ENCODE measurements around the gene DCST1. TPM values are rescaled to one million over a fixed set of nuclear protein-coding genes. Genes with fewer than 3 reads are reported as not detected.

DCST1 gene
- total RNA-seq, 3 donors from 2014 or later: 0.19 to 0.20 TPM; not detected in 1

GRCh38 chr1:155019377-155020245 is 14.0 kb upstream of the DCST1 start:
- ATAC-seq: no peak
- no peak for DNase-seq
- intact Hi-C loops (cut with DNase I, micrococcal nuclease): loop anchor here in 1 of 2 donors (10.0 kb wide), 1 partner anchor 55 kb away; the partner anchor contains the start of gene PYGO2
- Histone ChIP-seq H3K4me3 (no peak overlapping the region), H3K9me3 (no peaks in the 10 kb centered on the region), H3K4me1 (ENCODE audit: low read depth) (peaks cover 24% of the 10 kb centered on the region), H3K36me3 (ENCODE audit: low read depth) (no peaks in the 10 kb centered on the region)
- no peak for TF ChIP-seq CTCF (IDR thresholded peaks at IDR 0.05)

DNA sequence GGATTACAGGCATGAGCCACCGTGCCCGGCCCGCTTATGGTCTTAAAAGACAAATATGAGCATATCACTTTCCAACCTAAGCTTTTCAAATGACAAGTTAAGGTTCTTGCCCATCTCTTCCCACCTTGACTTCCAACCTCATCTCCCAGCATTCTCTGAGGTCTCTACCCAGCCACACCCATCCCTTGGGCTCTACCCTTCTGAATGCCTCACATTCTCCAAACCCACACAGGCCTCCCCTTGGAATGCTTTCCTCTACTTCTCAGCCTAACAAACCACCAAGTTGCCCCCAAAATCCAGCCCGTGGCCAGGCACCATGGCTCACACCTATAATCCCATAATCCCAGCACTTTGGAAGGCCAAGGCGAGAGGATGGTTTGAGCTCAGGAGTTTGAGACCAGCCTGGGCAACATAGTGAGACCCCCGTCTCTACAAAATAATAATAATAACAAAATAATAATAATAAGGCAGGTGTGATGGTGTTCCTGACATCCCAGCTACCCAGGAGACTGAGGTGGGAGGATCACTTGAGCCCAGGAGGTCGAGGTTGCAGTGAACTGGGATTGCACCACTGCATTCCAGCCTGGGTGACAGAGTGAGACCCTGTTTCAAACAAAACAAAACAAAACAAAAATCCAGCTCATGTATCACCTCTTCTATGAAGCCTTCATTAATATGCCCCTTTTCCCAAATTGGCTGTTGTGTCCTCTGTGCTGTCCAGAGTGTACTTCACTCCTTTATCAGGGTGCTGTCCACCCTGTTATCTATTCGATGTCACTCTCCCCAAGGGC is 11.3 kb upstream of the DCST1 start:
- DNase-seq (no peak), ATAC-seq (no peak)
- Histone ChIP-seq H3K4me1 (ENCODE audit: low read depth) (peaks cover 6% of the 10 kb centered on the region), H3K36me3 (ENCODE audit: low read depth) (no peaks in the 10 kb centered on the region), H3K9me3 (no peaks in the 10 kb centered on the region), H3K4me3 (no peak overlapping the region)
- no peak for TF ChIP-seq CTCF (IDR thresholded peaks at IDR 0.05)
- intact Hi-C loops (cut with DNase I, micrococcal nuclease): no loop called here

GRCh38 chr1:155022927-155023236 is 10.7 kb upstream of the DCST1 start:
- intact Hi-C loops (cut with DNase I, micrococcal nuclease): no loop called here

DNA sequence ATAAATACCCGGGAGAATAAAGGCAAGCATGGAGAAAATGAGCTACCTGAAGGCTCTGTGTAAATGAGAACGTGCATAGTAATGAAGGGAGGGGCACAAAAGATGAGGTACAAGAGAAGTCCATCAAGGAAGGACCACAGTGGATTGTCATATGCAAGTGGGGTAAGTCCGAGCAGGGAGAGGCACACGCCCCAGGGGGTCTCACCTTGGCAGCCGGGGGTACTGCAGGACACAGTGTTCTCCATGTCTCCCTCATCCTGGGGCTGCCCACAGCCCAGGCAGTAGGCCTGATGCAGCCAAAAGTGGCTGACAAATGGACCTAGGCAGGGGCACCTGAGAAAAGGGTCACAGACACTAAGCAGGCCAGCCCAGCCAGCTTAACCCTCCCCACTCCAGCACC is 10.0 kb upstream of the DCST1 start:
- Histone ChIP-seq H3K36me3 (ENCODE audit: low read depth) (no peaks in the 10 kb centered on the region), H3K9me3 (no peaks in the 10 kb centered on the region), H3K4me1 (ENCODE audit: low read depth) (no peaks in the 10 kb centered on the region), H3K4me3 (no peak overlapping the region)
- TF ChIP-seq CTCF (IDR thresholded peaks at IDR 0.05): no peak
- DNase-seq (no peak), ATAC-seq (no peak)
- intact Hi-C loops (cut with DNase I, micrococcal nuclease): no loop called here

More at GRCh38 chr1:155022927-155023236, 10.7 kb upstream of the DCST1 start:
- H3K4me3 ChIP-seq: no peak overlapping the region
- TF ChIP-seq CTCF (IDR thresholded peaks at IDR 0.05): no peak
- H3K9me3 ChIP-seq: no peaks in the 10 kb centered on the region
- ATAC-seq (peak; percentile 68), DNase-seq (peak in 1 of 3 donors; percentile 42)
- H3K4me1 ChIP-seq (ENCODE audit: low read depth): peaks cover 2% of the 10 kb centered on the region
- H3K36me3 ChIP-seq (ENCODE audit: low read depth): no peaks in the 10 kb centered on the region

GRCh38 chr1:155024315-155024714 is 9.3 kb upstream of the DCST1 start:
- Histone ChIP-seq H3K4me1 (ENCODE audit: low read depth) (no peaks in the 10 kb centered on the region), H3K4me3 (no peak overlapping the region), H3K9me3 (no peaks in the 10 kb centered on the region), H3K36me3 (ENCODE audit: low read depth) (no peaks in the 10 kb centered on the region)
- intact Hi-C loops (cut with DNase I, micrococcal nuclease): no loop called here
- no peak for TF ChIP-seq CTCF (IDR thresholded peaks at IDR 0.05)
- no peak for DNase-seq
- no peak for ATAC-seq

Data from mucosa of descending colon (tissue), 3 donors.